OCI-LY7 (cell line): ENCODE measurements around the gene PRG3. TPM values are rescaled to one million over a fixed set of nuclear protein-coding genes. Genes with fewer than 3 reads are reported as not detected.

Experiments used
- BruUV-seq: library from RNA; stranded (reverse); fragments of 400-500 nt; replicated peaks from 2 replicates; lab custom pipeline; 2021; lab: Mats Ljungman, UMichigan
- CTCF ChIA-PET: fragments of 300-600 bp; sonication (Branson Sonifier 250); formaldehyde crosslinking; loops from one replicate; lab custom pipeline; 2022; ENCODE audit warnings: antibody characterized with exemption; ENCODE audit not compliant: unreplicated experiment; lab: Charles Lee
- POLR2A ChIA-PET: fragments of 300-600 bp; sonication (Branson Sonifier 250); formaldehyde crosslinking; loops from one replicate; lab custom pipeline; 2022; ENCODE audit warnings: antibody characterized with exemption; lab: Charles Lee
- DNase-seq: peaks from one replicate; pipeline ENCODE4 v3.0.0-alpha.2; 2015; ENCODE audit warnings: low spot score
- H2AFZ ChIP-seq: fragments of 200-600 bp; sonication (generic), shearing (Covaris generic); 2 replicates; pipeline ENCODE4 v1.6.1; 2014; ENCODE audit warnings: mild to moderate bottlenecking, antibody characterized with exemption, low read length, moderate library complexity
- H3K27ac ChIP-seq: fragments of 200-600 bp; sonication (generic); 2 replicates; pipeline ENCODE4 v1.5.1; 2014; ENCODE audit warnings: mixed run types, low read depth, mild to moderate bottlenecking, moderate library complexity, low read length, inconsistent platforms; ENCODE audit not compliant: poor library complexity, severe bottlenecking
- H3K36me3 ChIP-seq: fragments of 200-600 bp; sonication (generic); 2 replicates; pipeline ENCODE4 v1.6.1; 2014; ENCODE audit warnings: mild to moderate bottlenecking, antibody characterized with exemption, low read length, moderate library complexity, mixed read lengths; ENCODE audit not compliant: insufficient read depth
- H3K4me1 ChIP-seq: fragments of 200-600 bp; sonication (generic); 2 replicates; pipeline ENCODE4 v1.5.1; 2014; ENCODE audit warnings: mild to moderate bottlenecking, low read length; ENCODE audit not compliant: insufficient read depth, poor library complexity, severe bottlenecking
- H3K4me2 ChIP-seq: fragments of 200-600 bp; sonication (generic); 2 replicates; pipeline ENCODE4 v1.6.1; 2014; ENCODE audit warnings: mild to moderate bottlenecking, low read length
- H3K4me3 ChIP-seq: fragments of 200-600 bp; sonication (generic); 2 replicates; pipeline ENCODE4 v1.5.1; 2014; ENCODE audit warnings: mild to moderate bottlenecking, low read depth, low read length; ENCODE audit not compliant: poor library complexity, severe bottlenecking
- H3K79me2 ChIP-seq: fragments of 200-600 bp; sonication (generic); 2 replicates; pipeline ENCODE4 v1.6.1; 2016; ENCODE audit warnings: low read depth, mild to moderate bottlenecking, low read length, moderate library complexity, mixed read lengths; ENCODE audit not compliant: insufficient read depth
- H3K9me2 ChIP-seq: fragments of 200-600 bp; sonication (generic); 2 replicates; pipeline ENCODE4 v1.6.1; 2016; ENCODE audit warnings: mild to moderate bottlenecking, low read length, mixed read lengths; ENCODE audit not compliant: insufficient read depth
- H3K9me3 ChIP-seq: fragments of 200-600 bp; sonication (generic); 2 replicates; pipeline ENCODE4 v1.6.1; 2014; ENCODE audit warnings: mild to moderate bottlenecking, mixed run types, low read length, mixed read lengths
- H4K20me1 ChIP-seq: fragments of 200-600 bp; sonication (generic); 2 replicates; pipeline ENCODE4 v1.6.1; 2014; ENCODE audit warnings: mild to moderate bottlenecking, antibody characterized with exemption, low read length, moderate library complexity, mixed read lengths; ENCODE audit not compliant: insufficient read depth
- EZH2phosphoT487 ChIP-seq: fragments of 200-600 bp; sonication (generic); IDR thresholded peaks from 2 replicates; pipeline ENCODE4 v1.6.1; 2018; ENCODE audit warnings: low read depth, borderline replicate concordance, mild to moderate bottlenecking, mixed run types, antibody characterized with exemption, low read length, moderate library complexity, mixed read lengths
- intact Hi-C: fragments of 100-400 bp; cut with micrococcal nuclease; formaldehyde crosslinking; loops from one replicate; pipeline ENCODE4 v1.10.0; 2022; ENCODE audit not compliant: unreplicated experiment
- total RNA-seq, 2 experiments: library from RNA; depleted of rRNA in 1 of 2; stranded (reverse); fragments of >200 nt in 1 of 2; shearing (Covaris generic) in 1 of 2; gene quantifications; 2 replicates each; pipeline ENCODE4 v1.2.3, GENCODE V29; 2014 to 2022
- TF ChIP-seq, protein P1 (sequence below): fragments of 200-600 bp; sonication (generic); conservative IDR thresholded peaks from 2 replicates; pipeline ENCODE4 v1.5.1; 2014; ENCODE audit warnings: mild to moderate bottlenecking, antibody characterized with exemption, low read length, moderate library complexity, mixed read lengths

PRG3 gene
- total RNA-seq, 2 experiments from 2014 or later = not detected

DNA sequence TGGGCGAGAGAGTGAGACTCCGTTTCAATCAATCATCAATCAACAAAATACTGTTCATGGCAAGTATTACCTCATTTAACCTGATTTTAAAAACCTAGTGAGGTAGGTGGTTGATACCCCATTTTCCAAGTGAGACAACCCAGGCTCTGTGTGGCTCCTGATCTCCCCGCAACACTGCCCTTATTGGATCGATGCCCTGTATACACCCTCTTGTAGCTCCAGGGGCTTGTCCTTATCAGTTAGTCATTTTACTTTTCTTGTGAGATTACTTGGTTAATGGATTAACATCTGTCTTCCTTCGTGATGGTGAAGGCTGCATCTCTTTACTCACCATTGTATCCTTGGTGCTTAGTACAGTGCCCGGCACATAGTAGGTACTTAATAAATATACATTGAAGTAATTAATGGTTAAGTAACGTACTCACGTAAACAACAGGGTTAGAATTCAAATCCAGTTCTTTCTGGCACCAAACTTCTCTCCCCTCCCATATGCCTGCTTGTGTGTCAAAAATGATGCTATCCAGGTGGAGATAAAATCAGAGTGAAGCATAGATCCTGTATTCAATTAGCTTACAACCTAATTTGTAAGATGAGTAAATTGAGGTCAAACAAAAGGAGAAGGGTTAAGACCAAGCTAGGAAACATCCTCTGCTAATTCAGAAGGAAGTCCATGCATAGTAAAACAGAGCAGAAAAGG is 11.3 kb upstream of the PRG3 start:
- DNase-seq = no peak
- no peak overlapping the region for H3K27ac ChIP-seq
- TF ChIP-seq, protein P1, sequence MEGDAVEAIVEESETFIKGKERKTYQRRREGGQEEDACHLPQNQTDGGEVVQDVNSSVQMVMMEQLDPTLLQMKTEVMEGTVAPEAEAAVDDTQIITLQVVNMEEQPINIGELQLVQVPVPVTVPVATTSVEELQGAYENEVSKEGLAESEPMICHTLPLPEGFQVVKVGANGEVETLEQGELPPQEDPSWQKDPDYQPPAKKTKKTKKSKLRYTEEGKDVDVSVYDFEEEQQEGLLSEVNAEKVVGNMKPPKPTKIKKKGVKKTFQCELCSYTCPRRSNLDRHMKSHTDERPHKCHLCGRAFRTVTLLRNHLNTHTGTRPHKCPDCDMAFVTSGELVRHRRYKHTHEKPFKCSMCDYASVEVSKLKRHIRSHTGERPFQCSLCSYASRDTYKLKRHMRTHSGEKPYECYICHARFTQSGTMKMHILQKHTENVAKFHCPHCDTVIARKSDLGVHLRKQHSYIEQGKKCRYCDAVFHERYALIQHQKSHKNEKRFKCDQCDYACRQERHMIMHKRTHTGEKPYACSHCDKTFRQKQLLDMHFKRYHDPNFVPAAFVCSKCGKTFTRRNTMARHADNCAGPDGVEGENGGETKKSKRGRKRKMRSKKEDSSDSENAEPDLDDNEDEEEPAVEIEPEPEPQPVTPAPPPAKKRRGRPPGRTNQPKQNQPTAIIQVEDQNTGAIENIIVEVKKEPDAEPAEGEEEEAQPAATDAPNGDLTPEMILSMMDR = no peak
- no peak for TF ChIP-seq EZH2phosphoT487
- no peaks in the 10 kb centered on the region for H3K4me1 ChIP-seq
- no peak overlapping the region for H3K4me2 ChIP-seq
- no peaks in the 10 kb centered on the region for H3K36me3 ChIP-seq
- H3K79me2 ChIP-seq = no peaks in the 10 kb centered on the region
- POLR2A ChIA-PET = interaction anchor here (0.6 kb wide), 1 partner anchor 292 kb away, joined by 3 read pairs; no protein-coding TSS in a partner anchor
- no TSS peak for BruUV-seq
- H4K20me1 ChIP-seq = no peaks in the 10 kb centered on the region
- no peaks in the 10 kb centered on the region for H3K9me3 ChIP-seq
- no peak overlapping the region for H3K4me3 ChIP-seq
- no peak overlapping the region for H2AFZ ChIP-seq
- intact Hi-C loops = no loop called here
- CTCF ChIA-PET = no interaction called here
- H3K9me2 ChIP-seq = no peaks in the 10 kb centered on the region

DNA sequence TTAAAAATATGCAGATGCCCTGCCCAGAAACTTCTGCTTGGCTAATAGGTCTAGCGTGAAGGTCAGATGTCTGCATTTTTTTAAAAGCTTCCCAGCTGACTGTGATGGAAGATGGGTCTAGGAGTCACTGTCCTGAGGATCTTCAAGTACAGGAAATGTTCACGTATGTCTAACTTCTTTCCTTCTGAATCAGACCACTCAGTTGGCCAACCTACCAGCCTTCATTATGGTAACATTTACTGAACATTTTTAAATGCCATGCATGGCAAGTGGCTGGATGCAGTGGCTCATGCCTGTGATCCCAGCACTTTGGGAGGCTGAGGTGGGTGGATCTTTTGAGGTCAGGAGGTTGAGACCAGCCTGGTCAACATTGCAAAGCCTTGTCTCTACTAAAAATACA is 10.6 kb upstream of the PRG3 start:
- Histone ChIP-seq H2AFZ (no peak overlapping the region), H4K20me1 (no peaks in the 10 kb centered on the region), H3K4me1 (no peaks in the 10 kb centered on the region), H3K27ac (no peak overlapping the region), H3K79me2 (no peaks in the 10 kb centered on the region), H3K9me3 (no peaks in the 10 kb centered on the region), H3K4me3 (no peak overlapping the region), H3K4me2 (no peak overlapping the region), H3K36me3 (no peaks in the 10 kb centered on the region), H3K9me2 (no peaks in the 10 kb centered on the region)
- BruUV-seq = no TSS peak
- TF ChIP-seq EZH2phosphoT487 = no peak
- TF ChIP-seq, protein P1 = no peak
- POLR2A ChIA-PET = no interaction called here
- intact Hi-C loops = no loop called here
- CTCF ChIA-PET = no interaction called here
- DNase-seq = no peak

DNA sequence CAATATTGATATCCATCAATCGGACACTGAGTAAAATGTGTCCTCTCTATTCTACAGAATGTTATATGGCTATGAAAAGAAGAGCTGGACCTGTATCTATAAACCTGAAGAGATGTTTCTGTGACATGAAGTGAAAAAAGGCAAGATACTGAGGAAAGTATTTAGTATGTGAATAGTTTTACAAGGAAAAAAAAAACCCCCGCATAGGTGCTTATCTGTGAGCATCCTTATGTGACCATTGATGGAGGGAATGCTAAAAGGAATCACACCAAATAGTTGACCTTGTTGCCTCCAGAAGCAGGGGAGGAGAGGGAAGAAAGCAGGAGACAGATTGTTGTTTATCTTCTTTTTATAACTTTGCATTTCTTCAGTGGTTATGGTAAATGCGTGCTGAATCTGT is 10.2 kb upstream of the PRG3 start:
- Histone ChIP-seq H2AFZ (no peak overlapping the region), H3K27ac (no peak overlapping the region), H3K4me3 (no peak overlapping the region), H3K36me3 (no peaks in the 10 kb centered on the region), H3K9me2 (no peaks in the 10 kb centered on the region), H4K20me1 (no peaks in the 10 kb centered on the region), H3K9me3 (no peaks in the 10 kb centered on the region), H3K4me1 (no peaks in the 10 kb centered on the region), H3K4me2 (no peak overlapping the region), H3K79me2 (no peaks in the 10 kb centered on the region)
- no TSS peak for BruUV-seq
- ChIA-PET CTCF (no interaction called here), POLR2A (no interaction called here)
- intact Hi-C loops = no loop called here
- DNase-seq = no peak
- TF ChIP-seq, protein P1 = no peak
- no peak for TF ChIP-seq EZH2phosphoT487
